SK-N-SH treated with all-trans-retinoic acid at 6 μM for 48 hours (cell line): ENCODE data around the gene VSX2.

ENCODE experiments used
- ATAC-seq: fragments of 200-7000 bp; cut with Tn5 transposase; 3 replicates; pipeline ENCODE4 v1.9.1; 2020; ENCODE audit warnings: mild to moderate bottlenecking, moderate library complexity
- ARNTL ChIP-seq: fragments of 450-650 bp; formaldehyde crosslinking; IDR thresholded peaks from 2 replicates; pipeline ENCODE4 v1.5.0; 2020; ENCODE audit warnings: low read depth, mild to moderate bottlenecking, moderate library complexity, borderline replicate concordance
- CREB5 ChIP-seq: fragments of 250-450 bp; sonication (Bioruptor Pico); IDR thresholded peaks from 2 replicates; pipeline ENCODE4 v1.5.1; 2020; ENCODE audit warnings: low read depth, mild to moderate bottlenecking, moderate library complexity
- CSDC2 ChIP-seq: fragments of 250-450 bp; sonication (Bioruptor Pico); IDR thresholded peaks from 2 replicates; pipeline ENCODE4 v1.5.0; 2020; ENCODE audit warnings: mild to moderate bottlenecking, moderate library complexity
- CSRNP3 ChIP-seq: fragments of 250-450 bp; sonication (Bioruptor Pico); IDR thresholded peaks from 2 replicates; pipeline ENCODE4 v1.5.1; 2021; ENCODE audit warnings: mild to moderate bottlenecking, moderate library complexity
- GLIS3 ChIP-seq: fragments of 250-450 bp; sonication (Bioruptor Pico); IDR thresholded peaks from 2 replicates; pipeline ENCODE4 v1.5.0; 2020; ENCODE audit warnings: mild to moderate bottlenecking, moderate library complexity
- ISL1 ChIP-seq: fragments of 250-450 bp; sonication (Bioruptor Pico); IDR thresholded peaks from 2 replicates; pipeline ENCODE4 v2.1.2; 2022; ENCODE audit warnings: mild to moderate bottlenecking, moderate library complexity
- OSR1 ChIP-seq: fragments of 250-450 bp; sonication (Bioruptor Pico); IDR thresholded peaks from 2 replicates; pipeline ENCODE4 v1.8.0; 2022; ENCODE audit warnings: moderate library complexity, mild to moderate bottlenecking, inconsistent platforms
- PATZ1 ChIP-seq: fragments of 250-450 bp; sonication (Bioruptor Pico); IDR thresholded peaks from 2 replicates; pipeline ENCODE4 v1.8.0; 2020; ENCODE audit warnings: mild to moderate bottlenecking, moderate library complexity, borderline replicate concordance
- POU6F1 ChIP-seq: fragments of 250-450 bp; sonication (Bioruptor Pico); IDR thresholded peaks from 2 replicates; pipeline ENCODE4 v1.8.0; 2021; ENCODE audit warnings: low read depth, mild to moderate bottlenecking, moderate library complexity, borderline replicate concordance
- PPARA ChIP-seq: fragments of 250-450 bp; sonication (Bioruptor Pico); IDR thresholded peaks from 2 replicates; pipeline ENCODE4 v1.5.0; 2020; ENCODE audit warnings: mild to moderate bottlenecking, borderline replicate concordance
- TCF4 ChIP-seq: fragments of 250-450 bp; sonication (Bioruptor Pico); IDR thresholded peaks from 2 replicates; pipeline ENCODE4 v1.8.0; 2021; ENCODE audit warnings: mild to moderate bottlenecking, moderate library complexity, borderline replicate concordance
- TOX ChIP-seq: fragments of 250-450 bp; sonication (Bioruptor Pico); IDR thresholded peaks from 2 replicates; pipeline ENCODE4 v1.8.0; 2021; ENCODE audit warnings: mild to moderate bottlenecking, moderate library complexity, borderline replicate concordance
- TSHZ2 ChIP-seq: fragments of 250-450 bp; sonication (Bioruptor Pico); IDR thresholded peaks from 2 replicates; pipeline ENCODE4 v1.5.0; 2020; ENCODE audit warnings: mild to moderate bottlenecking, moderate library complexity
- ZFP3 ChIP-seq: fragments of 250-450 bp; sonication (Bioruptor Pico); IDR thresholded peaks from 2 replicates; pipeline ENCODE4 v1.5.0; 2020; ENCODE audit warnings: mild to moderate bottlenecking, moderate library complexity
- ZFP30 ChIP-seq: fragments of 450-650 bp; formaldehyde crosslinking; IDR thresholded peaks from 2 replicates; pipeline ENCODE4 v1.5.0; 2022; ENCODE audit warnings: mild to moderate bottlenecking, moderate library complexity
- ZNF565 ChIP-seq: fragments of 450-650 bp; formaldehyde crosslinking; conservative IDR thresholded peaks from 2 replicates; pipeline ENCODE4 v1.5.0; 2020; ENCODE audit warnings: low read depth, mild to moderate bottlenecking, moderate library complexity
- ZNF70 ChIP-seq: fragments of 450-650 bp; formaldehyde crosslinking; IDR thresholded peaks from 2 replicates; pipeline ENCODE4 v1.5.0; 2020; ENCODE audit warnings: mild to moderate bottlenecking, moderate library complexity

The VSX2 gene

GRCh38 chr14:74235017-74235416 is 4.2 kb upstream of the VSX2 start (continued):
- TF ChIP-seq POU6F1 (CRISPR knock-in tag), result no peak
- no peak for TF ChIP-seq PPARA (CRISPR knock-in tag)
- TF ChIP-seq GLIS3 (CRISPR knock-in tag), result no peak
- no peak for TF ChIP-seq ISL1 (CRISPR knock-in tag)
- no peak for TF ChIP-seq ZFP3
- no peak for TF ChIP-seq CREB5 (CRISPR knock-in tag)
- no peak for TF ChIP-seq ZNF565 (CRISPR knock-in tag)
- TF ChIP-seq ZNF70 (CRISPR knock-in tag), result no peak

- ATAC-seq, result no peak
- TF ChIP-seq ARNTL (CRISPR knock-in tag), result no peak
Measured at GRCh38 chr14:74237441-74237840, 1.8 kb upstream of the VSX2 start.

- TF ChIP-seq ISL1 (CRISPR knock-in tag), result no peak
- TF ChIP-seq ZFP3, result no peak
- no peak for TF ChIP-seq ZFP30
- no peak for TF ChIP-seq CSDC2 (CRISPR knock-in tag)
- no peak for TF ChIP-seq TCF4 (CRISPR knock-in tag)
- TF ChIP-seq TSHZ2, result no peak
- no peak for TF ChIP-seq OSR1 (CRISPR knock-in tag)
- no peak for TF ChIP-seq PATZ1 (CRISPR knock-in tag)
- TF ChIP-seq TOX (CRISPR knock-in tag), result no peak
- no peak for TF ChIP-seq CSRNP3 (CRISPR knock-in tag)
- TF ChIP-seq, all 23 proteins: peak for 0
- ATAC-seq, result peak; percentile 31
Measured at GRCh38 chr14:74239848-74240793, 872 bp downstream of the VSX2 start.
